GM18505 (cell line): ENCODE measurements around the gene ALG3.

Source experiments
- ATAC-seq: cut with Tn5 transposase; IDR thresholded peaks from one replicate; pipeline ENCODE4 v1.9.1; 2021; ENCODE audit not compliant: unreplicated experiment
- POLR2A ChIP-seq: IDR thresholded peaks from 4 replicates; pipeline ENCODE4 v1.6.1; 2011; ENCODE audit warnings: borderline replicate concordance; ENCODE audit not compliant: insufficient read depth, insufficient read length; ENCODE audit errors: extremely low read depth

The ALG3 gene

DNA sequence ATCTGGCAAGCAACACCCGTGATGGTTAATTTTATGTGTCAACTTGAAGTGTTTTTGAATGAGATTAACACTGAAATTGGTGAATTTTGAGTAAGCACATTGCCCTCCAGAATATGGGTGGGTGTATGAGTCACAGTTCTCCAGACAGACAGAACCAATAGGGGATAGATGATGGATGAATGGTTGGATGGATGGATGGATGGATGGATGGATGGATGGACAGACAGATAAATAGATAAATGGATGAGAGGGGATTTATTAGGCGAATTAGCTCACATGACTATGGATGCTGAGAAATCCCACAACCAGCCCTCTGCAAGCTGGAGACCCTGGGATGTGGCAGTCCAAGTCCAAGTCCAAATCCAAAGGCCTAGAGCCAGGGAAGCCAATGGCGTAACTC lies 24.8 kb downstream of the ALG3 start:
- TF ChIP-seq POLR2A, result no peak

DNA sequence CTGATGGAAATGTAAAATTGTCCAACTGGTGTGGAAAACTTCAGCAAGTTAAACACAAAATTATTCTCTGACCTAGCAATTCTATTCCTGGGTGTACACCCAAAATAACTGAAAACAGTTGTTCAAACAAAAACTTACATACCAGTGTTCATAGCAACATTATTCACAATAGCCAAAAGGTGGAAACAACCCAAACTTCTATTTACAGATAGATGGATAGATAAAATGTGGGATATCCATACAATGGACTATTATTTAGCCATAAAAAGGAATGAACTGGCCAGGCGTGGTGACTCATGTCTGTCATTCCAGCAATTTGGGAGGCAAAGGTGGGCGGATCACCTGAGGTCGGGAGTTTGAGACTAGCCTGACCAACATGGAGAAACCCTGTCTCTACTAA lies 26.2 kb downstream of the ALG3 start:
- ATAC-seq, result no peak
- no peak for TF ChIP-seq POLR2A

More for the DNA sequence above, 24.8 kb downstream of the ALG3 start:
- ATAC-seq, result no peak

DNA sequence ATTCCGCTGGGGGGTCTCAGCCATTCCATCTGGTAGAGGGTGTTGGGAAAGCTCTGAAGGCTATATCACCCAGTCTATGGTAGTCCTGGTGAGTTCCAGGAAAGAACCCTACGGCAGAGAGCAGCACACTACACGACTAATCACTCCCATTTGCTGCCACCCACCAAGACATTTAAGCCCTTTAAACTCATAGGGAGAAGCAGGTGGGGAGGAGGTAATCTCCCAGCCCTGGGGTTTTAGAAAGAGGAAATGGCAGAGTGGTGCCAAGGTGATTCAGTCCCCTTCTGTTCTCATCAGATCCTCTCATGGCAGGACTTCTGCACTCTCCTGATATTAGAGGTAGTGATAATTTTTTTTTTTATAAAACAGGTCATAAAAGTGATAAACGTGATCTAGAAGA lies 29.9 kb downstream of the ALG3 start:
- no peak for TF ChIP-seq POLR2A
- no peak for ATAC-seq

DNA sequence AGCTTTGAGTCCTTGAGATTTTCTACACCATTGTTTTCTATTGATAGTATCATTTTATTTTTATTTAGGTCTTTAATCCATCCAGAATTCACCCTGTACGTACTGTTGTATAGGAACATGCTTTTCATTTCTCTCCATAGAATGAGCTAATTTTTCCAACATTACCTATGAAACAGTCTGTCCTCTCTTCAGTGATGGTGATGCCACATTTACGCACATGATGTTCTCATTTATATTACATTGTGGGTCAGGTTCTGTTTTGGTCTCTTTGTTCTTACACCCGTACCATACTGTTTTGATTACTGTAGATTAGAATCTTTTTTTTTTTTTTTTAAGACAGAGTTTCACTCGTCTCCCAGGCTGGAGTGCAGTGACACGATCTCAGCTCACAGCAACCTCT lies 37.0 kb downstream of the ALG3 start:
- no peak for TF ChIP-seq POLR2A
- ATAC-seq, result no peak

DNA sequence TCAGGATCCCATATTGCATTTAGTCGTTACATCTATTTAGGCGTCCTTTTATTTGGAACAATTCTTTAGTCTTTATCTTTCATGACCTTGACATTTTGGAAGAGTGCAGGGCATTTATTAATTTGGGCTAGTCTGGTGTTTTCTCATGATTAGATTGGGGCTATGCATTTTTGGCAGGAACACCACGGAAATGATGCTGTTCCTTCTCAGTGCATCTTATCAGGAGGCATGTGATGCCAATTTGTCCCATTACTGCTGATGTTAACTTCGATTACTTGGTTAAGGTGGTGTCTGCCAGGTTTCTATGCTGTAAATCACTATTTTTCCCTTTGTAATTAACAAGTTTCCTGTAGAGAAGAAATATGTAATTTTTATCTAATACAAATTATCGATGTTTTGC lies 37.5 kb downstream of the ALG3 start:
- TF ChIP-seq POLR2A, result no peak
- ATAC-seq, result no peak

DNA sequence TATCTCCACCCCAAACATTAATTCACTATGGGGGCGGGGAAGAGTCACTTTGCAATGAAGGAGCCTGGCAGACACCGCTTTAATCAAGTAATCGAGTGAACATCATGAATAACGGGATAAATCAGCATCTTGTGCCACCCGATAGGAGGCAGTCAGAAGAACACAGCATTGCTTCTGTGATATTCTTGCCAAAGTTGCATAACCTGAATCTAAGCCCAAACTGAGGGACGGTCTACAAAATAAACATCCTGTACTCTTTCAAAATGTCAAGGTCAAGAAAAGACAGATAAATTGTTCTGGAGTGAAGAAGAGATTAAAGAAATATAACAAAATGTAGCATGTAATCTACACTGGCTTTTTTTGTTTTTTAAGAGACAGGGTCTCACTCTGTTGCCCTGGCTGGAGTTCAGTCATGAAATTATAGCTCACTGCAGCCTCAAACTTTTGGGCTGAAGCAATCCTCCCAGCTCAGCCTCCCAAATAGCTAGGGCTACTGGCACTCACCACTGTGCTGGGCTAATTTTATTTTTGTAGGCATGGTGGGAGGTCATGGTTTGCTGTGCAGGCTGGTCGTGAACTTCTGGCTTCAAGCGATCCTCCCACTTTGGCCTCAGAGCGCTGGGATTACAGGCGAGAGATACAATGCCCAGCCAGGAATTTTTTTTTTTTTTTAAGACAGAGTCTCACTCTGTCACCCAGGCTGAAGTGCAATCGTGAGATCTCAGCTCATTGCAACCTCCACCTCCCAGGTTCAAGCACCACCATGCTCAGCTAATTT lies 39.4 kb downstream of the ALG3 start:
- ATAC-seq, result no peak
- TF ChIP-seq POLR2A, result no peak

DNA sequence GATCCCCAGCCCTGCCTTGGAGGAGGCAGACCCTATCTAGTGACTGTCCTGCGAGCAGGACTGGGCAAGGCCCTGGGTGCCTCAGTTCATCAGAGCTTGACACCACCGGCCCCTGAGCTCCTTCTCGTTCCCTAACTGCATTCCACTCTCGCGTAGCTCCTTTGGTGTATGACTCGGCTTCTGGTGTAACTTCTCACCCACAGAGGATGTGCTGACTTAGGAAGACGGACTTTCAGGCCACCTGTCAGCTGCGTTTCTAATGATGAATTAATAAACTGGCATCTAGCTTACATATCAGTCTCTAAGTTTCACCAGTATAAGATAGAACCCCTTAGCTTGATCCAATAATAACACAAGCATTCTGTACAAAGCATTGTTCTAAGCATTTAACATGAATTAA lies 45.2 kb downstream of the ALG3 start:
- no peak for ATAC-seq
- no peak for TF ChIP-seq POLR2A

DNA sequence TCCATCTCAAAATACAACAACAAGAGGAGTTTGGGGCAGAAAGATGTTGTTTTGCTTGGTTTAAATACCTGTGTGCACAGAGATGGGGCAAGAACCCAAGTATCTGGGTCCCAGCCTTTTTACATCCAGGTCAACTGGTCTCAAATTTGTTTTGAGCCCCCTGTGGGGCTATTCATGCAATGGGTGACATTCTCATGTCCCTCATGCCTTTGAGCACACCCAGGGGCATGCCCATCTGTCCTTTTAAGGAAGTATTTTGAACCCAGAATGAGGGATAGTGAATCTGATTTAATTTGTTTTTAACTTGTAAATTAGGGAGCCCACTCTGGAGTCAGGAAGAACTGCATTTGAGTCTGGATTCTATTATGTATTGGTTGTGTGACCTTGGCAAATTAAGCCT lies 47.9 kb downstream of the ALG3 start:
- no peak for ATAC-seq
- no peak for TF ChIP-seq POLR2A

DNA sequence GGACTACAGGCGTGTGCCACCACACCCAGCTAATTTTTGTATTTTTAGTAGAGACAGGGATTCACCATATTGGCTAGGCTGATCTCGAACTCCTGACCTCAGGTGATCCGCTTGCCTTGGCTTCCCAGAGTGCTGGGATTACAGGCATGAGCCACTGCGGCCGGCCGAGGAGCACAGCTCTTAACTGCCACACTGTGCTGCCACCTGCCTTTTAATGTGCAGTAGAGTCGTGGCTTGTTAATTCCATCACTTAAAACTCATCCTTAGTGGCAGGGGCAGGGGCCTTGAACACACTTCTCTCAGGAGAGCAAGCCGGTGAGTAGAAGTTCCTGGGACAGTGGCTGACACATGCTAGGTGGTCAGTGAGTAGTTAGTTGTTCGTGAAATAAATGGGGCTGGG lies 50.3 kb downstream of the ALG3 start:
- TF ChIP-seq POLR2A, result no peak
- no peak for ATAC-seq

DNA sequence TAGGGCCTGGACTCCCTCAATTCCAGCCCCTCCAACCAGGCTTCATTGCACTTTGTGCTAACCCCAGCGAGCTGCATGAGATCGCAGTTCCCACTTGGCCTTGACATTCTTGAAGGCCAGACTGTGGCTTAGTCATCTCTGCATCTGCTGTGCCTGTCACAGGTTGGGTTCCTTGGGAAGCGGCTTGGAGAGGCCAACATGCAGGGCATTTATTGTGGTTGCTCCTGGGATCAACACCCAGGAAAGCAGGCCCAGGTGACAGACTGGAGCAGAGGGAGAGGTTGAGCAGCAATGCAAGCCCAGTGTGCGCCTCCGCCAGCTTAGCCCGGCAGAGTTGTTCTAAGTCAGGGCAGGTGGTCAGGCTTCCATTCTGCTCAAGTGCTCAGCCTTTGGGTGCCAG lies 52.2 kb downstream of the ALG3 start:
- no peak for TF ChIP-seq POLR2A
- no peak for ATAC-seq

DNA sequence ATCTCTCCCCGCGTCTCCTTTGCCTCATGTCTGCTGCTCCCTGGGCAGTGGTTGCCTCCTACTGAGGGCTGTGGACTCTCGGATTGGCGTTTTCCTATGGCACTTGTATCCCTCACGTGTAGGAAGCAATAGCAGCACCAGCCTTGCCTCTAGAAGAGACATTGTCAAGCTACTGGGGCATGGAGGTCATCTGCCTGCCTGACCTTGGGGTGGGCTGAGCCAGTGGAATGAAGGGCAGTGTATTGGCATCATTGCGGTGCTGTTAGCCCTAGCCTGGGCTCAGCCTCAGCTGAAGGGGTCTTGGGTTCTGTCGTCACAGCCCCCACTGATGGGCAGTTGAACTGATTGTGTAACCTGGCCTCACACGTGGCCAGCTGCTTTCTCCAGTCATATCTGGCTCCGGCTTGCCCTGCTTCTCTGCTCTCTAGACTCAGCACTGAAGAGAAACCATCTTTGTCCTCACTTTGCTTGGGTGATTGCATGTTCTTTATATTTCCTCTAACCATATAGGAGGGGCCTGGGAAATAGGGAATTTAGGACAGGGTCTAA lies 54.7 kb downstream of the ALG3 start:
- TF ChIP-seq POLR2A, result no peak
- no peak for ATAC-seq

DNA sequence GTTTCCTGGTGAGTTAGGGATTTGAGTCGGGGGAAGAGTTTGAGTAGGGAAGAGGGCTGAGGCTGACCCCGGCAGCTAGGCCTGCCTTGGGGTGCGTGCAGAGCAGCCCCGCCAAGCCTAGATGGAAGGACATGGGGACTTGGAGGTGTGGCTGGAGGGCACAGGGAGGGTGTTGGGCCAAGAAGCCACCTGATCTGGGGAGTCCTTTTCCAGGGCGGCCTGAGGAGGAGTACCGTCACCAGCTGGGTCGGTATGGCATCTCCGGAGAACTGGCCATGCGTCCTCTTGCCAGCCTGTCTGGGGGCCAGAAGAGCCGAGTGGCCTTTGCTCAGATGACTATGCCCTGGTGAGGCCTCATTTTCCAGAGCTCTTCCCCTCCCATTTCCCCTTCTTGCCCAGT lies 55.9 kb downstream of the ALG3 start:
- no peak for TF ChIP-seq POLR2A

More for the DNA sequence above, 55.9 kb downstream of the ALG3 start:
- no peak for ATAC-seq
